Osteoblast (primary cell): ENCODE measurements around the gene SLC15A3. TPM values are rescaled to one million over a fixed set of nuclear protein-coding genes. Genes with fewer than 3 reads are reported as not detected.

Source experiments
- DNase-seq: peaks from one replicate; pipeline ENCODE4 v3.0.0; 2011; ENCODE audit warnings: low spot score, mixed read lengths; ENCODE audit not compliant: insufficient read length; ENCODE audit errors: missing footprints
- H2AFZ ChIP-seq: 2 replicates; pipeline ENCODE4 v1.6.0; 2011; ENCODE audit warnings: mild to moderate bottlenecking, low read length
- H3K27ac ChIP-seq: 2 replicates; pipeline ENCODE4 v1.5.1; 2011; ENCODE audit warnings: mild to moderate bottlenecking, low read depth, low read length, moderate library complexity
- H3K27me3 ChIP-seq: 2 replicates; pipeline ENCODE4 v1.6.0; 2012; ENCODE audit warnings: mild to moderate bottlenecking, control low read depth, inconsistent platforms, low read length, moderate library complexity; ENCODE audit not compliant: insufficient read depth
- H3K36me3 ChIP-seq: 2 replicates; pipeline ENCODE4 v1.5.1; 2011; ENCODE audit warnings: mild to moderate bottlenecking, low read length, control low read depth, moderate library complexity; ENCODE audit not compliant: insufficient read depth
- H3K4me1 ChIP-seq: 2 replicates; pipeline ENCODE4 v1.5.1; 2011; ENCODE audit warnings: mild to moderate bottlenecking, low read length, control low read depth, moderate library complexity; ENCODE audit not compliant: insufficient read depth
- H3K4me2 ChIP-seq: 2 replicates; pipeline ENCODE4 v1.6.0; 2011; ENCODE audit warnings: mild to moderate bottlenecking, low read length; ENCODE audit not compliant: insufficient read depth
- H3K4me3 ChIP-seq: fragments of 200-600 bp; sonication (generic); 3 replicates; pipeline ENCODE4 v1.5.1; 2012; ENCODE audit warnings: mild to moderate bottlenecking, low read length, inconsistent platforms; ENCODE audit not compliant: insufficient read depth
- H3K79me2 ChIP-seq: 2 replicates; pipeline ENCODE4 v1.6.0; 2012; ENCODE audit warnings: mild to moderate bottlenecking, low read length, control low read depth, inconsistent platforms; ENCODE audit not compliant: insufficient read depth
- H3K9me3 ChIP-seq: 2 replicates; pipeline ENCODE4 v1.5.1; 2011; ENCODE audit warnings: low read depth, low read length, control low read depth
- H4K20me1 ChIP-seq: 2 replicates; pipeline ENCODE4 v1.6.0; 2012; ENCODE audit warnings: mild to moderate bottlenecking, low read length, control low read depth; ENCODE audit not compliant: insufficient read depth
- total RNA-seq: library from RNA; depleted of rRNA; stranded (reverse); fragments of >200 nt; gene quantifications from 2 replicates; pipeline ENCODE4 v1.2.3, GENCODE V29; 2012
- TF ChIP-seq, protein P1 (sequence below): IDR thresholded peaks from 2 replicates; pipeline ENCODE4 v1.5.1; 2011; ENCODE audit warnings: mild to moderate bottlenecking, low read depth, low read length, moderate library complexity; ENCODE audit errors: extremely low read depth

Gene SLC15A3
- total RNA-seq, 1 donor: 10.9 TPM

DNA sequence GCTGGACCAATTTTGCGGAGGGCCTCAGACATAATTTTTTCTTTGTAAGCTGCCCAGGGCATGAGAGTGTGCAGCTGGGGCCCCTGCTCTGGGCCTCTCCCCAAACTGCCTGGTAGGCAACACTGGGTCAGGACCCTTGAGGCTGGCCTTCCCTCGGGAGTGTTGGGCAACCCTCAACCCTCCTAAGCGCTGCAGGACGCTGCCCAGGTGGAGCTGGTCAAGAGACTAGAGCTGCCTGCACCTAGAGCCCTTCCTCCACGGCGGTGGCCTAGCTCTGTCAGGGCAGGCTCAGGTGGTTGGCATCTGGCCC lies 28.2 kb downstream of the SLC15A3 start:
- no peak for DNase-seq
- Histone ChIP-seq H4K20me1 (no peaks in the 10 kb centered on the region), H3K4me3 (peak overlapping the region; percentile 74), H3K79me2 (peaks cover 3% of the 10 kb centered on the region), H3K4me2 (peak overlapping the region; percentile 84), H2AFZ (peak overlapping the region; percentile 68), H3K36me3 (peaks cover 11% of the 10 kb centered on the region), H3K9me3 (no peaks in the 10 kb centered on the region), H3K27ac (no peak overlapping the region), H3K27me3 (no peaks in the 10 kb centered on the region), H3K4me1 (peaks cover 18% of the 10 kb centered on the region)
- TF ChIP-seq, protein P1, sequence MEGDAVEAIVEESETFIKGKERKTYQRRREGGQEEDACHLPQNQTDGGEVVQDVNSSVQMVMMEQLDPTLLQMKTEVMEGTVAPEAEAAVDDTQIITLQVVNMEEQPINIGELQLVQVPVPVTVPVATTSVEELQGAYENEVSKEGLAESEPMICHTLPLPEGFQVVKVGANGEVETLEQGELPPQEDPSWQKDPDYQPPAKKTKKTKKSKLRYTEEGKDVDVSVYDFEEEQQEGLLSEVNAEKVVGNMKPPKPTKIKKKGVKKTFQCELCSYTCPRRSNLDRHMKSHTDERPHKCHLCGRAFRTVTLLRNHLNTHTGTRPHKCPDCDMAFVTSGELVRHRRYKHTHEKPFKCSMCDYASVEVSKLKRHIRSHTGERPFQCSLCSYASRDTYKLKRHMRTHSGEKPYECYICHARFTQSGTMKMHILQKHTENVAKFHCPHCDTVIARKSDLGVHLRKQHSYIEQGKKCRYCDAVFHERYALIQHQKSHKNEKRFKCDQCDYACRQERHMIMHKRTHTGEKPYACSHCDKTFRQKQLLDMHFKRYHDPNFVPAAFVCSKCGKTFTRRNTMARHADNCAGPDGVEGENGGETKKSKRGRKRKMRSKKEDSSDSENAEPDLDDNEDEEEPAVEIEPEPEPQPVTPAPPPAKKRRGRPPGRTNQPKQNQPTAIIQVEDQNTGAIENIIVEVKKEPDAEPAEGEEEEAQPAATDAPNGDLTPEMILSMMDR: no peak

DNA sequence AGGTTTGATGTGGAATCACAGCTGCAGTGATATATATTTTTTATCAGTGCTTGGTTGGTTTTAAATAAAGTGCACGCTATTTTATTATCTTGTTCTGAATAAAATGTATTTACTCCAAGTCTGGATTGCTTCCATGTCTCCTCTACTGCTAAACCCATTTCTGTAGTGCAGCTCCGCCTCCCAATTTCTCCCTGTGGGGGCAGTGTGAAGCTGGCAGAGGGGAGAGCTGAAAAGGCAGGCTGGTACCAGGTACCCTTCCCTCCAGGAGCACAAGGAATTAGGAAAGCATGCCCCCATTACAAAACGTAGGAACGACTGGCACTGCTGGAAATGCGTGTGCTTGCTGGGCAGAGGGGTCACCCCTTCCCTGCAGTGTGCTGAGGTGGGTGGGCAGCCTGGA lies 28.6 kb downstream of the SLC15A3 start:
- Histone ChIP-seq H3K36me3 (peaks cover 11% of the 10 kb centered on the region), H3K79me2 (peaks cover 7% of the 10 kb centered on the region), H3K27me3 (no peaks in the 10 kb centered on the region), H3K4me3 (no peak overlapping the region), H3K4me2 (no peak overlapping the region), H3K9me3 (no peaks in the 10 kb centered on the region), H4K20me1 (no peaks in the 10 kb centered on the region), H3K27ac (no peak overlapping the region), H3K4me1 (peaks cover 21% of the 10 kb centered on the region), H2AFZ (no peak overlapping the region)
- DNase-seq: peak; percentile 63
- TF ChIP-seq, protein P1: no peak

DNA sequence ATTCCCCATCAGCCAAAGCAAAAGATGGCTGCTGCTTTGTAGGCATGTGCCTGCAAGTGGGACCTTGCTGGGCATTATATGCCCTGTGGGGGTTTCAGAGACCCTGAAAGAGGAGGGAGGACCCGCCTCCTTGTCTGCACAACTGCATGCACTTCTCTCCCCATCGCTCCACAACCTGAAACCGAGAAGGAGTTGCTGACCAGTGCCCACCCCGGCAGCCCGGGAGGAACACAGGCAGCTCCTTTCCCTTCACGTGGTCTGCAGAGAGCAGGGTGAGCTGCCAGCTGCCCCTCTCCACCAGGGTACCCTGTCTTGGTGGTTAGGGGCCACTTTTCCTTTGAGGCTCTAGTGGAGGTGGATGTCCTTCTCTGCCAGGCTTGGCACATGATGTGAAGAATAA lies 29.1 kb downstream of the SLC15A3 start:
- Histone ChIP-seq H3K4me1 (peaks cover 21% of the 10 kb centered on the region), H2AFZ (no peak overlapping the region), H3K4me2 (no peak overlapping the region), H3K27me3 (no peaks in the 10 kb centered on the region), H3K79me2 (peaks cover 11% of the 10 kb centered on the region), H3K9me3 (no peaks in the 10 kb centered on the region), H3K4me3 (no peak overlapping the region), H3K27ac (no peak overlapping the region), H4K20me1 (no peaks in the 10 kb centered on the region), H3K36me3 (peaks cover 11% of the 10 kb centered on the region)
- peak; percentile 78 for DNase-seq
- TF ChIP-seq, protein P1: no peak

DNA sequence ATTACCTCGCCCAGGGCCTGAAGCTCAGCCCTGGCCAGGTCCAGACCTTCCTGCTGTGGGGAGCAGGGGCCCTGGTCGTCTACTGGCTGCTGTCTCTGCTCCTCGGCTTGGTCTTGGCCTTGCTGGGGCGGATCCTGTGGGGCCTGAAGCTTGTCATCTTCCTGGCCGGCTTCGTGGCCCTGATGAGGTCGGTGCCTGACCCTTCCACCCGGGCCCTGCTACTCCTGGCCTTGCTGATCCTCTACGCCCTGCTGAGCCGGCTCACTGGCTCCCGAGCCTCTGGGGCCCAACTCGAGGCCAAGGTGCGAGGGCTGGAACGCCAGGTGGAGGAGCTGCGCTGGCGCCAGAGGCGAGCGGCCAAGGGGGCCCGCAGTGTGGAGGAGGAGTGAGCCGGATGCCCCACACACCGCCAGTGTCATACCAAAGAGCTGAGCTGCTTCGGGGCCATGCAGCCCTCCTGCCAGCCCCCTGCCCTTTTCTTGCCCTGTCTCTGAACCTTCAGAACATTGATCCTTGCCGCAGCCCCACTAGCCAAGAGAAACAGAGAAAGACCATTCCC lies 30.1 kb downstream of the SLC15A3 start:
- H3K27ac ChIP-seq: no peak overlapping the region
- H3K9me3 ChIP-seq: no peaks in the 10 kb centered on the region
- H3K36me3 ChIP-seq: peaks cover 11% of the 10 kb centered on the region
- H3K4me1 ChIP-seq: peaks cover 21% of the 10 kb centered on the region
- TF ChIP-seq, protein P1: no peak
- no peaks in the 10 kb centered on the region for H4K20me1 ChIP-seq
- no peak overlapping the region for H2AFZ ChIP-seq
- no peak overlapping the region for H3K4me2 ChIP-seq
- H3K4me3 ChIP-seq: no peak overlapping the region
- H3K79me2 ChIP-seq: peaks cover 18% of the 10 kb centered on the region
- no peaks in the 10 kb centered on the region for H3K27me3 ChIP-seq
- DNase-seq: peak; percentile 82
